Measurements from ENCODE around the gene CLEC4A.

The CLEC4A gene

DNA sequence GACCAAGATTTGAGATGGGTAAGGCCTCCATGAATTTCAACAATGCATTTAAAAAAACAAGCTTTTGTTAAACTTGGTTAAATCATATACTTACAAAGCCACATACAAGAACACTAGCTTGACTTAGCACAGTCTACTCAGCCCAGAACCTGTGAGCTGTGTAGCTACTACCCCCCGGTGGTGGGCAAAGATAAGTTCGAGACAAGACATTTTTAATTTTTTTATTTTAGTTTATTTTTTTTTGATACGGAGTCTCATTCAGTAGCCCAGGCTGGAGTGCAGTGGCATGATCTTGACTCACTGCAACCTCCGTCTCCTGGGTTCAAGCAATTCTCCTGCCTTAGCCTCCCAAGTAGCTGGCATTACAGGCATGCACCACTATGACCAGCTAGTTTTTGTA is 45.0 kb upstream of the CLEC4A start:
- H3K79me2 ChIP-seq (ENCODE audit: control insufficient read depth, insufficient read depth, low read length, poor library complexity), result peaks cover 2% of the 10 kb centered on the region
- no peak overlapping the region for H3K9ac ChIP-seq (ENCODE audit: low read length)
- H4K12ac ChIP-seq (ENCODE audit: low read depth, low read length), result no peak overlapping the region
- no peak overlapping the region for H2BK12ac ChIP-seq (ENCODE audit: low read length)
- H3K27ac ChIP-seq (ENCODE audit: low read depth, low read length), result no peak overlapping the region
- no peak overlapping the region for H3K4me3 ChIP-seq (ENCODE audit: low read depth, low read length)
- no peak overlapping the region for H3K4me2 ChIP-seq (ENCODE audit: low read length)
- H3K14ac ChIP-seq (ENCODE audit: low read length), result no peak overlapping the region
- no peak overlapping the region for H3K23ac ChIP-seq (ENCODE audit: low read length)
- H3K4ac ChIP-seq (ENCODE audit: low read depth, low read length), result no peak overlapping the region
- no peak overlapping the region for H2AK5ac ChIP-seq (ENCODE audit: low read length)
- H4K8ac ChIP-seq (ENCODE audit: low read depth, low read length), result no peak overlapping the region
- H2BK120ac ChIP-seq (ENCODE audit: insufficient read depth, low read length, poor library complexity), result no peak overlapping the region
- no CpG with 5 or more reads among the region's 4 CpGs for WGBS (ENCODE audit: extremely low coverage, insufficient coverage, insufficient read length)
- H3K4me1 ChIP-seq (ENCODE audit: control insufficient read depth in 1 of 2, insufficient read depth in 2 of 2, low read length in 2 of 2), result peaks cover 2 to 3% of the 10 kb centered on the region in 2 experiments
- peaks cover 6% of the 10 kb centered on the region for H3K79me1 ChIP-seq (ENCODE audit: low read length)
- DNase-seq, result peak in 1 of 2 donors; percentile 23
- H2AFZ ChIP-seq (ENCODE audit: insufficient read depth, low read length, poor library complexity), result no peak overlapping the region
- H3K18ac ChIP-seq (ENCODE audit: low read length), result no peak overlapping the region
- H3K27me3 ChIP-seq (ENCODE audit: insufficient read depth, low read length), result no peaks in the 10 kb centered on the region
- no peak overlapping the region for H2BK5ac ChIP-seq (ENCODE audit: low read depth, low read length, poor library complexity)
- H3K9me3 ChIP-seq (ENCODE audit: insufficient read depth, low read depth, low read length), result no peaks in the 10 kb centered on the region
- H3K36me3 ChIP-seq (ENCODE audit: control insufficient read depth in 1 of 2, insufficient read depth in 2 of 2, low read length in 2 of 2), result no peaks in the 10 kb centered on the region
- no peak overlapping the region for H4K91ac ChIP-seq (ENCODE audit: low read depth, low read length)

DNA sequence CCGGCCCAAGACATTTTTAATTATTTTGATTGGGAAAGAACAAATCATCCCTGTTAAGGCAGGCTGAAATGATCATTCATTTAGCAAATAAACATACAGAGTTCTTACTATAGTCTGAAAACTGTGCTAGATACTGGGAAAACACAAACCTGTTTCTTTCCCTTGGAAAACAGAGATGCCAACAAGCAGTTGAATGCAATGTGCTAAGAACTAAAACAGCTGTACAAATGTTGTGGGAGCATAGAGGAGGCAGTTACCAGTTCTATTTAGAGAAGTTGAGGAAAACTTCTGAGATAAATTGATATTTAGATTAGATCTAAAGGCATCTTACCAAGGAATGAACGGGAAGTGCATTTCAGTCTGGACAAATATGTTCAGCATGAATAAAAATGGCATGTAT is 44.5 kb upstream of the CLEC4A start:
- no peak for DNase-seq
- Histone ChIP-seq H3K4me1 (ENCODE audit: control insufficient read depth in 1 of 2, insufficient read depth in 2 of 2, low read length in 2 of 2) (peaks cover 2 to 3% of the 10 kb centered on the region in 2 experiments), H2AK5ac (ENCODE audit: low read length) (no peak overlapping the region), H3K4ac (ENCODE audit: low read depth, low read length) (no peak overlapping the region), H3K23ac (ENCODE audit: low read length) (no peak overlapping the region), H2AFZ (ENCODE audit: insufficient read depth, low read length, poor library complexity) (no peak overlapping the region), H3K79me2 (ENCODE audit: control insufficient read depth, insufficient read depth, low read length, poor library complexity) (peaks cover 2% of the 10 kb centered on the region), H3K27me3 (ENCODE audit: insufficient read depth, low read length) (no peaks in the 10 kb centered on the region), H3K36me3 (ENCODE audit: control insufficient read depth in 1 of 2, insufficient read depth in 2 of 2, low read length in 2 of 2) (no peaks in the 10 kb centered on the region), H3K18ac (ENCODE audit: low read length) (no peak overlapping the region), H3K9me3 (ENCODE audit: insufficient read depth, low read depth, low read length) (no peaks in the 10 kb centered on the region), H2BK5ac (ENCODE audit: low read depth, low read length, poor library complexity) (no peak overlapping the region), H4K12ac (ENCODE audit: low read depth, low read length) (no peak overlapping the region), H2BK120ac (ENCODE audit: insufficient read depth, low read length, poor library complexity) (no peak overlapping the region), H3K14ac (ENCODE audit: low read length) (no peak overlapping the region), H3K9ac (ENCODE audit: low read length) (no peak overlapping the region), H3K79me1 (ENCODE audit: low read length) (peaks cover 6% of the 10 kb centered on the region), H3K4me2 (ENCODE audit: low read length) (no peak overlapping the region), H4K91ac (ENCODE audit: low read depth, low read length) (no peak overlapping the region), H4K8ac (ENCODE audit: low read depth, low read length) (no peak overlapping the region), H3K4me3 (ENCODE audit: low read depth, low read length) (no peak overlapping the region), H3K27ac (ENCODE audit: low read depth, low read length) (no peak overlapping the region), H2BK12ac (ENCODE audit: low read length) (no peak overlapping the region)
- no CpG with 5 or more reads among the region's 2 CpGs for WGBS (ENCODE audit: extremely low coverage, insufficient coverage, insufficient read length)

DNA sequence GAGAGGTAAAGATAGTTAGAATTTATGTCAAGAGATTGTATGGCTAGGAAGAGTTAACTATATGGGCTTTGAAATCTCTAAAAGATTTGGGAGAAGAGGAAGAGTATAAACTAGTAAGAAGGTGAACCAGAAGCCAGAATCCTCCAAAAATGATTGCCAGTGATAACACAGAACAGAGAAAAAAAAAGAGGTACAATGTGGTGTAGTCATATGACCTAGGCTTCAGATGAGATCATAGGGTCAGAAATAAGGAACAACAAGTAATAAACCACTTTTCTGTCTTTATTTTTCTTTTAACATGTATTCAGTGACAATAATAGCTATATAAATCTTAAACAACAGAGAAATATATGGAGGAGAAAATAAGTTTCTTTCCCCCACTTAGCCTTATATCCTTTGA is 43.3 kb upstream of the CLEC4A start:
- peaks cover 6% of the 10 kb centered on the region for H3K79me1 ChIP-seq (ENCODE audit: low read length)
- DNase-seq, result no peak
- no peak overlapping the region for H4K8ac ChIP-seq (ENCODE audit: low read depth, low read length)
- H4K91ac ChIP-seq (ENCODE audit: low read depth, low read length), result no peak overlapping the region
- no peak overlapping the region for H3K4me2 ChIP-seq (ENCODE audit: low read length)
- no peaks in the 10 kb centered on the region for H3K27me3 ChIP-seq (ENCODE audit: insufficient read depth, low read length)
- no peak overlapping the region for H3K9ac ChIP-seq (ENCODE audit: low read length)
- no peaks in the 10 kb centered on the region for H3K9me3 ChIP-seq (ENCODE audit: insufficient read depth, low read depth, low read length)
- H3K23ac ChIP-seq (ENCODE audit: low read length), result no peak overlapping the region
- H2AFZ ChIP-seq (ENCODE audit: insufficient read depth, low read length, poor library complexity), result no peak overlapping the region
- H3K18ac ChIP-seq (ENCODE audit: low read length), result no peak overlapping the region
- H3K79me2 ChIP-seq (ENCODE audit: control insufficient read depth, insufficient read depth, low read length, poor library complexity), result peaks cover 2% of the 10 kb centered on the region
- H3K36me3 ChIP-seq (ENCODE audit: control insufficient read depth in 1 of 2, insufficient read depth in 2 of 2, low read length in 2 of 2), result no peaks in the 10 kb centered on the region
- no peak overlapping the region for H3K4ac ChIP-seq (ENCODE audit: low read depth, low read length)
- no peak overlapping the region for H3K27ac ChIP-seq (ENCODE audit: low read depth, low read length)
- H3K4me3 ChIP-seq (ENCODE audit: low read depth, low read length), result no peak overlapping the region
- no peak overlapping the region for H4K12ac ChIP-seq (ENCODE audit: low read depth, low read length)
- peaks cover 2 to 3% of the 10 kb centered on the region in 2 experiments for H3K4me1 ChIP-seq (ENCODE audit: control insufficient read depth in 1 of 2, insufficient read depth in 2 of 2, low read length in 2 of 2)
- no peak overlapping the region for H2BK120ac ChIP-seq (ENCODE audit: insufficient read depth, low read length, poor library complexity)
- H2BK5ac ChIP-seq (ENCODE audit: low read depth, low read length, poor library complexity), result no peak overlapping the region
- H2BK12ac ChIP-seq (ENCODE audit: low read length), result no peak overlapping the region
- no peak overlapping the region for H3K14ac ChIP-seq (ENCODE audit: low read length)
- H2AK5ac ChIP-seq (ENCODE audit: low read length), result no peak overlapping the region

DNA sequence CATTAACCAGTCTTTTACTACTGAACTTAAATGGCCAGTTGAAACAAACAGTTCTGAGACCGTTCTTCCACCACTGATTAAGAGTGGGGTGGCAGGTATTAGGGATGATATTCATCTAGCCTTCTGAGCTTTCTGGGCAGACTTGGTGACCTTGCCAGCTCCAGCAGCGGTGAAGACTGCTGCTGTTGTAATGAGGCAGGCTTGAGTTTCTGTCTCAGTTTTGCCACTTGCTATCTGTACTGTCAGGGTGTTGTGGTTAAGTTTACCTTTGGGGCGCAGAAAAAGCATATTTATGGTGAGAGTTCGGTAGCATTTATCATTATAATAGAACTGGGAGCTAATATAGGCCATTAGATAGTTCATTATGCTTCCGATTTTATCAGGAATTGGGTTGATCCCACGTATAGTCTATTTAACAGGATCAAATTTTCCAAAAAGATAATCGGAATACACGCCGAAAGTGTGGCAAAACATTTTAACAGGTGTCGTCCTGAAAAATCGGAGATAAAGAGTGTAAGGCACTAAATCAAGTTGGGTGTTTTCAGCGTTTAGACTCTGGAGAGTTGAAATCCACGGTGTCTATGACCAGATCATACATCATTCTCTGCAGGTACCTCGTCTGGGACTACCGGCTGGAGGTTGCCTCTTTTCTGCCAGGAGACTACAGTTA is 42.0 kb upstream of the CLEC4A start:
- DNase-seq, result no peak
- Histone ChIP-seq H3K14ac (ENCODE audit: low read length) (peak overlapping the region; percentile 36), H2BK12ac (ENCODE audit: low read length) (no peak overlapping the region), H3K4me2 (ENCODE audit: low read length) (peak overlapping the region; percentile 81), H3K27me3 (ENCODE audit: insufficient read depth, low read length) (no peaks in the 10 kb centered on the region), H3K79me2 (ENCODE audit: control insufficient read depth, insufficient read depth, low read length, poor library complexity) (peaks cover 2% of the 10 kb centered on the region), H3K18ac (ENCODE audit: low read length) (peak overlapping the region; percentile 44), H2AFZ (ENCODE audit: insufficient read depth, low read length, poor library complexity) (peak overlapping the region; percentile 77), H3K36me3 (ENCODE audit: control insufficient read depth in 1 of 2, insufficient read depth in 2 of 2, low read length in 2 of 2) (no peaks in the 10 kb centered on the region), H4K8ac (ENCODE audit: low read depth, low read length) (peak overlapping the region; percentile 92), H3K4ac (ENCODE audit: low read depth, low read length) (peak overlapping the region; percentile 42), H3K9me3 (ENCODE audit: insufficient read depth, low read depth, low read length) (no peaks in the 10 kb centered on the region), H3K23ac (ENCODE audit: low read length) (no peak overlapping the region), H2BK5ac (ENCODE audit: low read depth, low read length, poor library complexity) (peak overlapping the region; percentile 29), H4K12ac (ENCODE audit: low read depth, low read length) (no peak overlapping the region), H3K4me1 (ENCODE audit: control insufficient read depth in 1 of 2, insufficient read depth in 2 of 2, low read length in 2 of 2) (peaks cover 2 to 3% of the 10 kb centered on the region in 2 experiments), H2AK5ac (ENCODE audit: low read length) (no peak overlapping the region), H3K27ac (ENCODE audit: low read depth, low read length) (peak overlapping the region; percentile 77), H2BK120ac (ENCODE audit: insufficient read depth, low read length, poor library complexity) (peak overlapping the region; percentile 67), H3K79me1 (ENCODE audit: low read length) (peaks cover 6% of the 10 kb centered on the region), H4K91ac (ENCODE audit: low read depth, low read length) (peak overlapping the region; percentile 69), H3K4me3 (ENCODE audit: low read depth, low read length) (peak overlapping the region; percentile 95), H3K9ac (ENCODE audit: low read length) (peak overlapping the region; percentile 72)
- no CpG with 5 or more reads among the region's 15 CpGs for WGBS (ENCODE audit: extremely low coverage, insufficient coverage, insufficient read length)

Data from trophoblast cell (in vitro differentiated cells and primary cell).